ENCODE data around the gene PAK6. TPM values are rescaled to one million over a fixed set of nuclear protein-coding genes. Genes with fewer than 3 reads are reported as not detected.

Gene PAK6
- total and polyA plus RNA-seq, 7 donors, result 0.03 to 3.0 (median 0.56) TPM

DNA sequence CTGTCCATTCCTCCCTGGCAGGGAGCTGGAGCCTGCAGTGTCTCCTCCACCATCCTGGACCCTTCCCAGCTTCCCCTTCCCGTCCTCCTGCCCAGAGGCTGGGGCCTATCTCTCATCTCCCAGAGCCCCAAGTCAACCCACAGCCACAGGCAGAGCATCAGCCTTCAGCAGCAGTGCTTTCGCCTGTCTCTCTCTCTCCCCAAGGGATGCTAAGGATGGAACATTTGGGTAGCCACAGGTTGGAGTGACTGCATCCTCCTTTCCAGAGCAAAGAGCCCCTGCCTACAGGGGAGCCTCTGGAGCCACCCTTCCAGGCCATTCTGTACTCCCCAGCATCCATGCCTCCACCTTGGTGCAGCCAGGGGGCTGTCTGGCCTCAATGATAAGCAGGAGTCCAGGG, 64.7 kb downstream of the PAK6 start:
- intact Hi-C loops (cut with DNase I), result no loop called here
- no peak for DNase-seq
- no peak overlapping the region for H3K4me3 ChIP-seq

DNA sequence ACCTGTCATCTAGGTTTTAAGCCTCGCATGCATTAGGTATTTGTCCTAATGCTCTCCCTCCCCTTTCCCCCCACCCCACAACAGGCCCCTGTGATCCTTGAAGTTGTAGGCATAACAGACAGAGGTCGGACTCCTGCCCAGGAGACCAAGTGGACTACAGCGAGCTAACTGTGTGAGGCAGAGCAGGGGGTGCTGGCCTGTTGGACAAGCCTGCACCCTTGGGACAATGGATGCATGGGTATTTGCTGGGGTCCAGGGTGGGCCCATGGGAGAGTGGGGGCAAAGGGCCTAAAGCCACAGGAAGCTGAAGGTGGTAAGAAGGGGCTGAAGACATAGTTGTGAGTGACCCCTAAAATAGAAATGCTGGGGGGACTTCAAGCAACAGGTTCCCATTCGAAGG, 66.4 kb downstream of the PAK6 start:
- H3K27ac ChIP-seq, result no peak overlapping the region
- DNase-seq (no peak), ATAC-seq (no peak)
- no peaks in the 10 kb centered on the region for H3K27me3 ChIP-seq (ENCODE audit: insufficient read depth in 3 of 3, low read length in 2 of 3)
- TF ChIP-seq, protein P1, sequence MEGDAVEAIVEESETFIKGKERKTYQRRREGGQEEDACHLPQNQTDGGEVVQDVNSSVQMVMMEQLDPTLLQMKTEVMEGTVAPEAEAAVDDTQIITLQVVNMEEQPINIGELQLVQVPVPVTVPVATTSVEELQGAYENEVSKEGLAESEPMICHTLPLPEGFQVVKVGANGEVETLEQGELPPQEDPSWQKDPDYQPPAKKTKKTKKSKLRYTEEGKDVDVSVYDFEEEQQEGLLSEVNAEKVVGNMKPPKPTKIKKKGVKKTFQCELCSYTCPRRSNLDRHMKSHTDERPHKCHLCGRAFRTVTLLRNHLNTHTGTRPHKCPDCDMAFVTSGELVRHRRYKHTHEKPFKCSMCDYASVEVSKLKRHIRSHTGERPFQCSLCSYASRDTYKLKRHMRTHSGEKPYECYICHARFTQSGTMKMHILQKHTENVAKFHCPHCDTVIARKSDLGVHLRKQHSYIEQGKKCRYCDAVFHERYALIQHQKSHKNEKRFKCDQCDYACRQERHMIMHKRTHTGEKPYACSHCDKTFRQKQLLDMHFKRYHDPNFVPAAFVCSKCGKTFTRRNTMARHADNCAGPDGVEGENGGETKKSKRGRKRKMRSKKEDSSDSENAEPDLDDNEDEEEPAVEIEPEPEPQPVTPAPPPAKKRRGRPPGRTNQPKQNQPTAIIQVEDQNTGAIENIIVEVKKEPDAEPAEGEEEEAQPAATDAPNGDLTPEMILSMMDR (IDR thresholded peaks at IDR 0.05), result no peak
- no peaks in the 10 kb centered on the region for H3K9me3 ChIP-seq
- H3K4me1 ChIP-seq, result no peaks in the 10 kb centered on the region
- H3K36me3 ChIP-seq (ENCODE audit: insufficient read depth in 1 of 2, low read depth in 1 of 2), result no peaks in the 10 kb centered on the region
- WGBS, 3 donors, result 88 to 92% (median 91%) methylated on average over 4 of the region's 4 CpGs
- intact Hi-C loops (cut with DNase I), result no loop called here
- H3K4me3 ChIP-seq, result no peak overlapping the region

More for the DNA sequence above, 64.7 kb downstream of the PAK6 start:
- WGBS, 3 donors, result 78 to 96% (median 88%) methylated on average over 2 of the region's 2 CpGs
- H3K27me3 ChIP-seq (ENCODE audit: insufficient read depth in 3 of 3, low read length in 2 of 3), result no peaks in the 10 kb centered on the region
- no peak for ATAC-seq
- H3K36me3 ChIP-seq (ENCODE audit: insufficient read depth in 1 of 2, low read depth in 1 of 2), result no peaks in the 10 kb centered on the region
- H3K9me3 ChIP-seq, result peaks cover 4% of the 10 kb centered on the region
- H3K4me1 ChIP-seq, result no peaks in the 10 kb centered on the region
- no peak overlapping the region for H3K27ac ChIP-seq
- TF ChIP-seq, protein P1 (IDR thresholded peaks at IDR 0.05), result no peak

DNA sequence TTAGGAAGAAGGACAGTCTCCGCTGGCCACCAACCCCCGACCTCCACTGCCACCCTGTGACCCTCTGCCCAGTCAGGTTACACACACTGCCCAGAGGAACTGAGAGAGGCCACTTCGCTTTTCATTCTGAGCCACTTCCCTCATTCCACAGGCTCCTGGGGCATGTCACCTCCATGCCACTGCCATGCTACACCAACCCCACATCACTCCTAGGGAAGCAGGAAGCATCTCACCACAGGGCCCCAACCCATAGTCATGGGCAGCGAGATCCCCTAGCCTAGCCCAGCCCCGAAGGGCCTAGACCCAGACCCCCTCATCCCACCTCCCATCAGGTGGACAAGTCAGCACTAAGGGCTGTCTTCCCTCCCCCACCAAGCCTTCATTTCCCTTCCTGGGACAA, 67.5 kb downstream of the PAK6 start:
- intact Hi-C loops (cut with DNase I), result no loop called here
- Histone ChIP-seq H3K9me3 (no peaks in the 10 kb centered on the region), H3K4me3 (peak overlapping the region; percentile 43), H3K4me1 (no peaks in the 10 kb centered on the region), H3K27me3 (ENCODE audit: insufficient read depth in 3 of 3, low read length in 2 of 3) (no peaks in the 10 kb centered on the region), H3K27ac (no peak overlapping the region), H3K36me3 (ENCODE audit: insufficient read depth in 1 of 2, low read depth in 1 of 2) (no peaks in the 10 kb centered on the region)
- DNase-seq, result no peak
- no peak for ATAC-seq
- WGBS, 3 donors, result 90 to 94% (median 91%) methylated on average over 5 of the region's 5 CpGs
- TF ChIP-seq, protein P1 (IDR thresholded peaks at IDR 0.05), result no peak

DNA sequence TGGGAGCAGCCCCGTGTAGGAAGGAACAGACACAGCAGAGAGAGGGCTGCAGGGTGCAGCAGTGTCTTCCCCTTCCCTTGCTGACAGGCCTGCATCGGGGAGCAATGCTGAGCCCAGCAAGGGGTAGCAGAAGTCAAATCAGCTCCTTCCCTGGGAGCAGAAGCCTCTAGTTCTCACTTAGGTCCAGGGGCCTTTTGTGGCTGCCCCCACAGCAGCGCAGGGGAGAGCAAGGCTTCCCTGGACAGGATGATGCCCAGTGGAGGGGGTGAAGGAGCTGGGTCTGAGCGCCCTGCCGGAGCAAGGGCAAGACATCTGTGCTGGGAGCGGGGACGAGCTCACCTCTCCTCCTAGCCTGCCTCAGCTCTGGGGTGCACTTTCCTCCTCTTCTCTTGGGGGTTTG, 68.0 kb downstream of the PAK6 start:
- ATAC-seq, result no peak
- no peak overlapping the region for H3K27ac ChIP-seq

More for the DNA sequence above, 68.0 kb downstream of the PAK6 start:
- intact Hi-C loops (cut with DNase I), result no loop called here
- H3K4me3 ChIP-seq, result peak overlapping the region; percentile 43
- H3K36me3 ChIP-seq (ENCODE audit: insufficient read depth in 1 of 2, low read depth in 1 of 2), result no peaks in the 10 kb centered on the region
- no peaks in the 10 kb centered on the region for H3K27me3 ChIP-seq (ENCODE audit: insufficient read depth in 3 of 3, low read length in 2 of 3)
- WGBS, 3 donors, result 68 to 82% (median 82%) methylated on average over 7 of the region's 7 CpGs
- no peaks in the 10 kb centered on the region for H3K9me3 ChIP-seq
- H3K4me1 ChIP-seq, result no peaks in the 10 kb centered on the region
- no peak for DNase-seq
- TF ChIP-seq, protein P1 (IDR thresholded peaks at IDR 0.05), result no peak

Data from psoas muscle (tissue), 8 donors.